Measurements from ENCODE around the gene GALNT6.

DNA sequence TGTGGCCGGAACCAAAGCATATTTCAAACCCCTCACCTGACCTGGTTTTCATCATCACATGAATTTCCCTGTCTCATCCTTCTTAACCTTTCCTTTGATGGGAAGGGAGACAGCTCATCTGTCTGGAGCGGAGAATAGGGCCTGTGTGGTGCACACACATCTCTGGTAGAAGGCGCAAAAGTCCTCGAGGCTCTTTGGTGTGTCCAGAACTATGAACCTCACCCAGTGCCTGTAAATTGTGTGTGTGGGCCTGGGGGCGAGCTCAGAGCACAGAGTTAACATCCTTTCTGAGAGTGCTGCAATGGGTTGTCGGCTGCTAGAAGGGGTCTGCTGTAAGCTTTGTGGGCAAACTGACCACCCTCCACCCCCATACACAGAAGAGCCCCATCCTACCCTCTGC is 749 bp downstream of the GALNT6 start:
- TF ChIP-seq POLR2AphosphoS5 (IDR thresholded peaks at IDR 0.05; ENCODE audit: low read depth, low read length), result no peak
- TF ChIP-seq, protein P1, sequence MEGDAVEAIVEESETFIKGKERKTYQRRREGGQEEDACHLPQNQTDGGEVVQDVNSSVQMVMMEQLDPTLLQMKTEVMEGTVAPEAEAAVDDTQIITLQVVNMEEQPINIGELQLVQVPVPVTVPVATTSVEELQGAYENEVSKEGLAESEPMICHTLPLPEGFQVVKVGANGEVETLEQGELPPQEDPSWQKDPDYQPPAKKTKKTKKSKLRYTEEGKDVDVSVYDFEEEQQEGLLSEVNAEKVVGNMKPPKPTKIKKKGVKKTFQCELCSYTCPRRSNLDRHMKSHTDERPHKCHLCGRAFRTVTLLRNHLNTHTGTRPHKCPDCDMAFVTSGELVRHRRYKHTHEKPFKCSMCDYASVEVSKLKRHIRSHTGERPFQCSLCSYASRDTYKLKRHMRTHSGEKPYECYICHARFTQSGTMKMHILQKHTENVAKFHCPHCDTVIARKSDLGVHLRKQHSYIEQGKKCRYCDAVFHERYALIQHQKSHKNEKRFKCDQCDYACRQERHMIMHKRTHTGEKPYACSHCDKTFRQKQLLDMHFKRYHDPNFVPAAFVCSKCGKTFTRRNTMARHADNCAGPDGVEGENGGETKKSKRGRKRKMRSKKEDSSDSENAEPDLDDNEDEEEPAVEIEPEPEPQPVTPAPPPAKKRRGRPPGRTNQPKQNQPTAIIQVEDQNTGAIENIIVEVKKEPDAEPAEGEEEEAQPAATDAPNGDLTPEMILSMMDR (IDR thresholded peaks at IDR 0.05), result no peak
- TF ChIP-seq, protein P2, sequence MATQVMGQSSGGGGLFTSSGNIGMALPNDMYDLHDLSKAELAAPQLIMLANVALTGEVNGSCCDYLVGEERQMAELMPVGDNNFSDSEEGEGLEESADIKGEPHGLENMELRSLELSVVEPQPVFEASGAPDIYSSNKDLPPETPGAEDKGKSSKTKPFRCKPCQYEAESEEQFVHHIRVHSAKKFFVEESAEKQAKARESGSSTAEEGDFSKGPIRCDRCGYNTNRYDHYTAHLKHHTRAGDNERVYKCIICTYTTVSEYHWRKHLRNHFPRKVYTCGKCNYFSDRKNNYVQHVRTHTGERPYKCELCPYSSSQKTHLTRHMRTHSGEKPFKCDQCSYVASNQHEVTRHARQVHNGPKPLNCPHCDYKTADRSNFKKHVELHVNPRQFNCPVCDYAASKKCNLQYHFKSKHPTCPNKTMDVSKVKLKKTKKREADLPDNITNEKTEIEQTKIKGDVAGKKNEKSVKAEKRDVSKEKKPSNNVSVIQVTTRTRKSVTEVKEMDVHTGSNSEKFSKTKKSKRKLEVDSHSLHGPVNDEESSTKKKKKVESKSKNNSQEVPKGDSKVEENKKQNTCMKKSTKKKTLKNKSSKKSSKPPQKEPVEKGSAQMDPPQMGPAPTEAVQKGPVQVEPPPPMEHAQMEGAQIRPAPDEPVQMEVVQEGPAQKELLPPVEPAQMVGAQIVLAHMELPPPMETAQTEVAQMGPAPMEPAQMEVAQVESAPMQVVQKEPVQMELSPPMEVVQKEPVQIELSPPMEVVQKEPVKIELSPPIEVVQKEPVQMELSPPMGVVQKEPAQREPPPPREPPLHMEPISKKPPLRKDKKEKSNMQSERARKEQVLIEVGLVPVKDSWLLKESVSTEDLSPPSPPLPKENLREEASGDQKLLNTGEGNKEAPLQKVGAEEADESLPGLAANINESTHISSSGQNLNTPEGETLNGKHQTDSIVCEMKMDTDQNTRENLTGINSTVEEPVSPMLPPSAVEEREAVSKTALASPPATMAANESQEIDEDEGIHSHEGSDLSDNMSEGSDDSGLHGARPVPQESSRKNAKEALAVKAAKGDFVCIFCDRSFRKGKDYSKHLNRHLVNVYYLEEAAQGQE (IDR thresholded peaks at IDR 0.05; ENCODE audit: insufficient read depth in 1 of 2, low read depth in 2 of 2, low read length in 1 of 2), result no peak

All from Panc1 (cell line).